Central memory CD8-positive, alpha-beta T cell (primary cell): ENCODE data around the gene TYMS.

Source experiments
- ATAC-seq: fragments of 150-1000 bp; cut with Tn5 transposase; replicated peaks from 2 replicates; pipeline ENCODE4 v1.10.0; 2022; ENCODE audit warnings: mild to moderate bottlenecking, moderate FRiP score, moderate number of reproducible peaks; ENCODE audit not compliant: poor library complexity, severe bottlenecking; ENCODE audit errors: extremely low read depth
- DNase-seq, 2 donors: peaks; one replicate each; pipeline ENCODE4 v3.0.0; 2021; ENCODE audit warnings: low spot score in 2 of 2
- H3K27ac Mint-ChIP-seq: one replicate; pipeline ENCODE4 v1.8.0; 2022; ENCODE audit warnings: low read depth, mild to moderate bottlenecking, moderate library complexity, mixed read lengths
- H3K27me3 Mint-ChIP-seq: one replicate; pipeline ENCODE4 v1.8.0; 2022; ENCODE audit warnings: mixed read lengths
- H3K36me3 Mint-ChIP-seq: one replicate; pipeline ENCODE4 v1.8.0; 2022; ENCODE audit warnings: mild to moderate bottlenecking, moderate library complexity, mixed read lengths; ENCODE audit not compliant: insufficient read depth
- H3K4me1 Mint-ChIP-seq: one replicate; pipeline ENCODE4 v1.8.0; 2022; ENCODE audit warnings: mixed read lengths
- H3K4me3 Mint-ChIP-seq: one replicate; pipeline ENCODE4 v1.8.0; 2022; ENCODE audit warnings: mild to moderate bottlenecking, moderate library complexity, mixed read lengths
- H3K9me3 Mint-ChIP-seq: one replicate; pipeline ENCODE4 v1.8.0; 2022; ENCODE audit warnings: mixed read lengths

Gene TYMS

GRCh38 chr18:683531-683930, 26.1 kb downstream of the TYMS start:
- no peak overlapping the region for H3K27ac Mint-ChIP-seq
- no peak for DNase-seq
- peaks cover 8% of the 10 kb centered on the region for H3K36me3 Mint-ChIP-seq

GRCh38 chr18:685438-685837, 28.0 kb downstream of the TYMS start:
- H3K27me3 Mint-ChIP-seq = no peaks in the 10 kb centered on the region
- H3K4me1 Mint-ChIP-seq = peaks cover 12% of the 10 kb centered on the region
- H3K36me3 Mint-ChIP-seq = peaks cover 6% of the 10 kb centered on the region
- no peak overlapping the region for H3K27ac Mint-ChIP-seq
- ATAC-seq = no peak
- H3K4me3 Mint-ChIP-seq = no peak overlapping the region
- no peaks in the 10 kb centered on the region for H3K9me3 Mint-ChIP-seq
- no peak for DNase-seq

More at GRCh38 chr18:683531-683930, 26.1 kb downstream of the TYMS start:
- peaks cover 12% of the 10 kb centered on the region for H3K4me1 Mint-ChIP-seq
- H3K9me3 Mint-ChIP-seq = no peaks in the 10 kb centered on the region
- no peak overlapping the region for H3K4me3 Mint-ChIP-seq
- no peak for ATAC-seq
- H3K27me3 Mint-ChIP-seq = no peaks in the 10 kb centered on the region

GRCh38 chr18:686339-687111, 29.1 kb downstream of the TYMS start:
- no peak overlapping the region for H3K4me3 Mint-ChIP-seq
- no peaks in the 10 kb centered on the region for H3K27me3 Mint-ChIP-seq
- no peak for ATAC-seq
- peaks cover 10% of the 10 kb centered on the region for H3K4me1 Mint-ChIP-seq
- H3K36me3 Mint-ChIP-seq = peaks cover 6% of the 10 kb centered on the region
- no peak overlapping the region for H3K27ac Mint-ChIP-seq
- DNase-seq = no peak
- no peaks in the 10 kb centered on the region for H3K9me3 Mint-ChIP-seq

GRCh38 chr18:688323-688722, 30.9 kb downstream of the TYMS start:
- peaks cover 6% of the 10 kb centered on the region for H3K36me3 Mint-ChIP-seq
- H3K27ac Mint-ChIP-seq = no peak overlapping the region
- no peak for ATAC-seq
- DNase-seq = no peak
- H3K4me3 Mint-ChIP-seq = no peak overlapping the region
- no peaks in the 10 kb centered on the region for H3K4me1 Mint-ChIP-seq
- H3K27me3 Mint-ChIP-seq = no peaks in the 10 kb centered on the region
- no peaks in the 10 kb centered on the region for H3K9me3 Mint-ChIP-seq

- no peak overlapping the region for H3K4me3 Mint-ChIP-seq
- H3K4me1 Mint-ChIP-seq = no peaks in the 10 kb centered on the region
- no peaks in the 10 kb centered on the region for H3K9me3 Mint-ChIP-seq
- no peaks in the 10 kb centered on the region for H3K27me3 Mint-ChIP-seq
- DNase-seq = no peak
- no peak for ATAC-seq
- H3K36me3 Mint-ChIP-seq = peaks cover 8% of the 10 kb centered on the region
- H3K27ac Mint-ChIP-seq = no peak overlapping the region
Observed at GRCh38 chr18:692824-693223, 35.4 kb downstream of the TYMS start.

- no peak for ATAC-seq
- H3K27me3 Mint-ChIP-seq = no peaks in the 10 kb centered on the region
- peaks cover 10% of the 10 kb centered on the region for H3K36me3 Mint-ChIP-seq
- H3K9me3 Mint-ChIP-seq = no peaks in the 10 kb centered on the region
- H3K4me1 Mint-ChIP-seq = no peaks in the 10 kb centered on the region
- H3K4me3 Mint-ChIP-seq = no peak overlapping the region
- no peak for DNase-seq
- peak overlapping the region; percentile 49 for H3K27ac Mint-ChIP-seq
Observed at GRCh38 chr18:693466-694187, 36.2 kb downstream of the TYMS start.

GRCh38 chr18:697012-697411, 39.6 kb downstream of the TYMS start:
- no peak overlapping the region for H3K4me3 Mint-ChIP-seq
- H3K9me3 Mint-ChIP-seq = no peaks in the 10 kb centered on the region
- DNase-seq = no peak
- H3K36me3 Mint-ChIP-seq = peaks cover 14% of the 10 kb centered on the region
- ATAC-seq = no peak
- no peaks in the 10 kb centered on the region for H3K27me3 Mint-ChIP-seq
- no peaks in the 10 kb centered on the region for H3K4me1 Mint-ChIP-seq
- H3K27ac Mint-ChIP-seq = no peak overlapping the region

GRCh38 chr18:697800-698199, 40.3 kb downstream of the TYMS start:
- H3K9me3 Mint-ChIP-seq = no peaks in the 10 kb centered on the region
- no peak overlapping the region for H3K4me3 Mint-ChIP-seq
- H3K36me3 Mint-ChIP-seq = peaks cover 12% of the 10 kb centered on the region
- no peaks in the 10 kb centered on the region for H3K27me3 Mint-ChIP-seq
- H3K4me1 Mint-ChIP-seq = no peaks in the 10 kb centered on the region
- H3K27ac Mint-ChIP-seq = no peak overlapping the region
- no peak for ATAC-seq
- no peak for DNase-seq

GRCh38 chr18:703213-703967, 45.9 kb downstream of the TYMS start:
- no peak for DNase-seq
- H3K27ac Mint-ChIP-seq = no peak overlapping the region
- H3K9me3 Mint-ChIP-seq = no peaks in the 10 kb centered on the region
- H3K4me3 Mint-ChIP-seq = no peak overlapping the region
- ATAC-seq = no peak
- H3K36me3 Mint-ChIP-seq = peaks cover 18% of the 10 kb centered on the region
- peaks cover 16% of the 10 kb centered on the region for H3K4me1 Mint-ChIP-seq
- H3K27me3 Mint-ChIP-seq = no peaks in the 10 kb centered on the region

- no peak for ATAC-seq
- H3K4me1 Mint-ChIP-seq = peaks cover 38% of the 10 kb centered on the region
Observed at GRCh38 chr18:706405-706804, 49.0 kb downstream of the TYMS start.

GRCh38 chr18:708096-708495, 50.6 kb downstream of the TYMS start:
- no peaks in the 10 kb centered on the region for H3K27me3 Mint-ChIP-seq
- peaks cover 42% of the 10 kb centered on the region for H3K4me1 Mint-ChIP-seq
- H3K27ac Mint-ChIP-seq = peak overlapping the region; percentile 33
- no peak for ATAC-seq
- DNase-seq = no peak
- no peak overlapping the region for H3K4me3 Mint-ChIP-seq
- H3K36me3 Mint-ChIP-seq = peaks cover 26% of the 10 kb centered on the region
- H3K9me3 Mint-ChIP-seq = no peaks in the 10 kb centered on the region

More at GRCh38 chr18:706405-706804, 49.0 kb downstream of the TYMS start:
- Mint-ChIP-seq H3K9me3 (no peaks in the 10 kb centered on the region), H3K27me3 (no peaks in the 10 kb centered on the region), H3K36me3 (peaks cover 16% of the 10 kb centered on the region), H3K4me3 (no peak overlapping the region), H3K27ac (no peak overlapping the region)
- DNase-seq = no peak

GRCh38 chr18:709771-710170, 52.3 kb downstream of the TYMS start:
- no peak for ATAC-seq
- Mint-ChIP-seq H3K27me3 (no peaks in the 10 kb centered on the region), H3K4me3 (no peak overlapping the region), H3K4me1 (peaks cover 36% of the 10 kb centered on the region), H3K27ac (no peak overlapping the region), H3K36me3 (peaks cover 25% of the 10 kb centered on the region), H3K9me3 (no peaks in the 10 kb centered on the region)
- no peak for DNase-seq
